HCT116 (cell line): ENCODE results near the gene NDUFS6. TPM values are rescaled to one million over a fixed set of nuclear protein-coding genes. Genes with fewer than 3 reads are reported as not detected.

Experiments used
- ATAC-seq: fragments of 200-7000 bp; cut with Tn5 transposase; 2 replicates; pipeline ENCODE4 v1.9.1; 2020; ENCODE audit warnings: mild to moderate bottlenecking, moderate library complexity
- BruUV-seq: library from RNA; stranded (reverse); fragments of 400-500 nt; replicated peaks from 2 replicates; lab custom pipeline; 2021; lab: Mats Ljungman, UMichigan
- CTCF ChIA-PET: fragments of 300-600 bp; sonication (Branson Sonifier 250); formaldehyde crosslinking; loops from one replicate; lab custom pipeline; 2021; ENCODE audit warnings: antibody characterized with exemption; lab: Charles Lee
- POLR2A ChIA-PET: fragments of 300-600, 350-600 bp; sonication (Branson Sonifier 250); formaldehyde crosslinking; loops from one replicate; lab custom pipeline; 2021; ENCODE audit warnings: antibody characterized with exemption; lab: Charles Lee
- RAD21 ChIA-PET, 2 experiments: fragments of 300-600 bp; sonication (Branson Sonifier 250); formaldehyde crosslinking; loops; one replicate each; lab custom pipeline; 2023; ENCODE audit warnings: low total read pairs in 2 of 2; ENCODE audit not compliant: uncharacterized antibody in 2 of 2, unreplicated experiment in 2 of 2, low non-redundant PET in 1 of 2; lab: Charles Lee
- DNase-seq: peaks from one replicate; pipeline ENCODE4 v3.0.0-alpha.2; 2010; ENCODE audit warnings: low read depth, low spot score
- H2AFZ ChIP-seq: fragments of 200-600 bp; shearing (Covaris generic), sonication (generic); 2 replicates; pipeline ENCODE4 v1.6.1; 2017; ENCODE audit warnings: low read depth, mixed run types, mixed read lengths, antibody characterized with exemption, low read length; ENCODE audit not compliant: poor library complexity, severe bottlenecking
- H3K27ac ChIP-seq: 2 replicates; pipeline ENCODE4 v1.5.1; 2012; ENCODE audit warnings: low read depth, low read length
- H3K27me3 ChIP-seq: fragments of 200-600 bp; sonication (generic); 2 replicates; pipeline ENCODE4 v1.6.1; 2016; ENCODE audit warnings: mixed run types, low read length, mixed read lengths; ENCODE audit not compliant: insufficient read depth
- H3K36me3 ChIP-seq, 2 experiments: fragments of 200-500 bp in 1 of 2; fragments of 200-600 bp in 1 of 2; sonication (Bioruptor generic) in 1 of 2; sonication (generic) in 1 of 2; 2 replicates each; pipeline versions ENCODE4 v1.5.1 to v1.6.1; 2014 to 2016; ENCODE audit warnings: low read length in 2 of 2, inconsistent platforms in 1 of 2, mixed read lengths in 1 of 2, mixed run types in 1 of 2; ENCODE audit not compliant: insufficient read depth in 2 of 2, control insufficient read depth in 1 of 2
- H3K4me1 ChIP-seq, 2 experiments: fragments of 200-600 bp in 1 of 2; sonication (generic) in 1 of 2; 2 replicates each; pipeline versions ENCODE4 v1.5.1 to v1.6.1; 2012 to 2017; ENCODE audit warnings: low read length in 2 of 2, inconsistent platforms in 1 of 2, mild to moderate bottlenecking in 1 of 2, mixed read lengths in 1 of 2, mixed run types in 1 of 2, moderate library complexity in 1 of 2; ENCODE audit not compliant: insufficient read depth in 2 of 2, control insufficient read depth in 1 of 2
- H3K4me2 ChIP-seq: fragments of 200-600 bp; sonication (generic); 2 replicates; pipeline ENCODE4 v1.6.1; 2017; ENCODE audit warnings: mixed run types, low read length, mixed read lengths
- H3K4me3 ChIP-seq, 2 experiments: fragments of 200-600 bp in 1 of 2; sonication (generic) in 1 of 2; replicated peaks in 1 of 2; 2 replicates each; pipeline ENCODE4 v1.5.1; 2011 to 2016; ENCODE audit warnings: low read length in 2 of 2, control low read depth in 1 of 2, low read depth in 1 of 2, mild to moderate bottlenecking in 1 of 2, mixed read lengths in 1 of 2, mixed run types in 1 of 2
- H3K79me2 ChIP-seq: fragments of 200-600 bp; sonication (generic); 2 replicates; pipeline ENCODE4 v1.6.1; 2017; ENCODE audit warnings: mild to moderate bottlenecking, mixed run types, low read length, moderate library complexity, mixed read lengths; ENCODE audit not compliant: insufficient read depth
- H3K9ac ChIP-seq: fragments of 200-600 bp; sonication (generic); 2 replicates; pipeline ENCODE4 v1.6.1; 2016; ENCODE audit warnings: low read length, mixed read lengths
- H3K9me2 ChIP-seq: fragments of 200-600 bp; sonication (generic), shearing (Covaris generic); 2 replicates; pipeline ENCODE4 v1.6.1; 2017; ENCODE audit warnings: mixed run types, mild to moderate bottlenecking, moderate library complexity; ENCODE audit not compliant: insufficient read depth
- H3K9me3 ChIP-seq, 2 experiments: fragments of 200-500 bp in 1 of 2; fragments of 200-600 bp in 1 of 2; sonication (Bioruptor generic) in 1 of 2; sonication (generic) in 1 of 2; 2 replicates each; pipeline ENCODE4 v1.6.1; 2014 to 2017; ENCODE audit warnings: low read length in 2 of 2, mixed read lengths in 2 of 2, inconsistent platforms in 1 of 2, low read depth in 1 of 2, mild to moderate bottlenecking in 1 of 2, mixed run types in 1 of 2, moderate library complexity in 1 of 2; ENCODE audit not compliant: control insufficient read depth in 1 of 2, insufficient read depth in 1 of 2
- H4K20me1 ChIP-seq: fragments of 200-600 bp; sonication (generic), shearing (Covaris generic); 2 replicates; pipeline ENCODE4 v1.6.1; 2017; ENCODE audit warnings: mixed run types, mild to moderate bottlenecking, moderate library complexity; ENCODE audit not compliant: insufficient read depth
- CEBPB ChIP-seq: IDR thresholded peaks from 2 replicates; pipeline ENCODE4 v1.6.1; 2012; ENCODE audit warnings: low read depth
- EGR1 ChIP-seq: IDR thresholded peaks from 2 replicates; pipeline ENCODE4 v1.6.1; 2012; ENCODE audit warnings: low read depth
- EZH2 ChIP-seq: fragments of 200-600 bp; sonication (generic); IDR thresholded peaks from 2 replicates; pipeline ENCODE4 v1.6.1; 2017; ENCODE audit warnings: antibody characterized with exemption, mixed run types
- EZH2phosphoT487 ChIP-seq: fragments of 200-600 bp; IDR thresholded peaks from 2 replicates; pipeline ENCODE4 v1.6.1; 2018; ENCODE audit warnings: antibody characterized with exemption, borderline replicate concordance
- JUND ChIP-seq: IDR thresholded peaks from 2 replicates; pipeline ENCODE4 v1.6.1; 2012
- POLR2A ChIP-seq: IDR thresholded peaks from 2 replicates; pipeline ENCODE4 v1.7.0; 2011; ENCODE audit warnings: borderline replicate concordance; ENCODE audit not compliant: insufficient read depth, insufficient read length; ENCODE audit errors: extremely low read depth
- POLR2AphosphoS5 ChIP-seq: IDR thresholded peaks from 2 replicates; pipeline ENCODE4 v1.6.1; 2011; ENCODE audit warnings: mild to moderate bottlenecking, low read depth, low read length, moderate library complexity
- RAD21 ChIP-seq: IDR thresholded peaks from 2 replicates; pipeline ENCODE4 v1.6.1; 2012; ENCODE audit warnings: low read depth, mild to moderate bottlenecking
- SP1 ChIP-seq: IDR thresholded peaks from 2 replicates; pipeline ENCODE4 v1.6.1; 2012; ENCODE audit warnings: low read depth
- SRF ChIP-seq: IDR thresholded peaks from 2 replicates; pipeline ENCODE4 v1.6.1; 2012; ENCODE audit warnings: low read depth
- YY1 ChIP-seq: IDR thresholded peaks from 2 replicates; pipeline ENCODE4 v1.6.1; 2011; ENCODE audit warnings: low read length, low read depth, moderate library complexity, mild to moderate bottlenecking; ENCODE audit not compliant: insufficient replicate concordance; ENCODE audit errors: extremely low read depth
- ZFX ChIP-seq: fragments of 450-650 bp; IDR thresholded peaks from 2 replicates; pipeline ENCODE4 v1.6.1; 2017
- intact Hi-C: fragments of 100-400 bp; cut with micrococcal nuclease; formaldehyde crosslinking; loops from 2 replicates; pipeline ENCODE4 v1.10.0; 2022
- total RNA-seq: library from RNA; stranded (reverse); gene quantifications from one replicate; pipeline ENCODE4 v1.2.1, GENCODE V29; 2021; ENCODE audit not compliant: unreplicated experiment
- TF ChIP-seq, protein P1 (sequence below): IDR thresholded peaks from 2 replicates; pipeline ENCODE4 v1.6.1; 2012; ENCODE audit warnings: low read depth
- TF ChIP-seq, protein P2 (sequence below): IDR thresholded peaks from 2 replicates; pipeline ENCODE4 v1.6.1; 2012
- TF ChIP-seq, protein P3 (sequence below): IDR thresholded peaks from 2 replicates; pipeline ENCODE4 v1.6.1; 2011; ENCODE audit warnings: mild to moderate bottlenecking, low read length, moderate library complexity; ENCODE audit not compliant: insufficient replicate concordance; ENCODE audit errors: extremely low read depth

Gene NDUFS6
- total RNA-seq, 1 experiment from 2014 or later, result 43.8 TPM

DNA sequence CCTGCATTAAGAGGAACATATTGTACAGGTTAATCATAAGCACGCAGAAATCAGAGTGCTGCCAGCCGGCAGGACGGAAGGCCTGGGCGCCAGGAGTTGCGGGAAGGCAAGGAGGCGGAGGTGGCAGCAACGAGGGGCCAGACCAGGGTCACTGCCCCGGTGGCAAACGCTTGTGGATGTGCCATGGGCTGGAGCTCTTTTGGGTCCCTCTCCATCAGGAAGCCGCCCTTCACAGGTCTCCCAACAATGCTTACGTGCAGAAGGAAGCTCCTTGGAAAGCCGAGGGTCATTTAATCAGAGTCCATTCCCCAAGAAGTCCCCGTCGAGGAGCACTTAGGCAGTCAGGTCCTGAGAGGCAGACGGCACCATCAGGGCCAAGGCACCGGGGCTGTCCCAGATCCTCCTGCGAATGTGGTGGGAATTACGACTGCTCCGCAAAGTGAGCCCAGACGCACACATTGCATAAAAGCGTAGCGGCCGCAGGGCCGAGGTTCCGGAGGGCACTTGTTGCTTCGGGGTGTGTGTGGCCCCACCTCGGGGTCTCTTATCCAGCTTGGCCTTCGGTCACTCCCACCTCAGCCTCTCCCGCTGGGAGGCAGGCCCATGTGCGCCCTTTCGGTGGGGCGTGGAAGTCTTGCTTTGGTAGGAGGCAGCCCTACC, 22.1 kb upstream of the NDUFS6 start:
- ChIA-PET RAD21 (no interaction called here), CTCF (no interaction called here), POLR2A (no interaction called here)
- no TSS peak for BruUV-seq
- DNase-seq (no peak), ATAC-seq (no peak)
- intact Hi-C loops, result no loop called here
- H3K79me2 ChIP-seq, result no peaks in the 10 kb centered on the region
- H3K9ac ChIP-seq, result no peak overlapping the region
- H3K27me3 ChIP-seq, result no peaks in the 10 kb centered on the region
- H3K4me3 ChIP-seq, result no peak overlapping the region
- no peak overlapping the region for H3K4me2 ChIP-seq
- H4K20me1 ChIP-seq, result no peaks in the 10 kb centered on the region
- H2AFZ ChIP-seq, result no peak overlapping the region
- peaks cover 0 to 10% of the 10 kb centered on the region in 2 experiments; a peak in 2 of 4 replicates for H3K4me1 ChIP-seq
- TF ChIP-seq JUND (no peak), RAD21 (no peak), SRF (no peak), ZFX (no peak), EGR1 (no peak), EZH2phosphoT487 (no peak), EZH2 (no peak), SP1 (no peak), POLR2AphosphoS5 (no peak), POLR2A (no peak), CEBPB (no peak), YY1 (no peak)
- TF ChIP-seq, protein P1, sequence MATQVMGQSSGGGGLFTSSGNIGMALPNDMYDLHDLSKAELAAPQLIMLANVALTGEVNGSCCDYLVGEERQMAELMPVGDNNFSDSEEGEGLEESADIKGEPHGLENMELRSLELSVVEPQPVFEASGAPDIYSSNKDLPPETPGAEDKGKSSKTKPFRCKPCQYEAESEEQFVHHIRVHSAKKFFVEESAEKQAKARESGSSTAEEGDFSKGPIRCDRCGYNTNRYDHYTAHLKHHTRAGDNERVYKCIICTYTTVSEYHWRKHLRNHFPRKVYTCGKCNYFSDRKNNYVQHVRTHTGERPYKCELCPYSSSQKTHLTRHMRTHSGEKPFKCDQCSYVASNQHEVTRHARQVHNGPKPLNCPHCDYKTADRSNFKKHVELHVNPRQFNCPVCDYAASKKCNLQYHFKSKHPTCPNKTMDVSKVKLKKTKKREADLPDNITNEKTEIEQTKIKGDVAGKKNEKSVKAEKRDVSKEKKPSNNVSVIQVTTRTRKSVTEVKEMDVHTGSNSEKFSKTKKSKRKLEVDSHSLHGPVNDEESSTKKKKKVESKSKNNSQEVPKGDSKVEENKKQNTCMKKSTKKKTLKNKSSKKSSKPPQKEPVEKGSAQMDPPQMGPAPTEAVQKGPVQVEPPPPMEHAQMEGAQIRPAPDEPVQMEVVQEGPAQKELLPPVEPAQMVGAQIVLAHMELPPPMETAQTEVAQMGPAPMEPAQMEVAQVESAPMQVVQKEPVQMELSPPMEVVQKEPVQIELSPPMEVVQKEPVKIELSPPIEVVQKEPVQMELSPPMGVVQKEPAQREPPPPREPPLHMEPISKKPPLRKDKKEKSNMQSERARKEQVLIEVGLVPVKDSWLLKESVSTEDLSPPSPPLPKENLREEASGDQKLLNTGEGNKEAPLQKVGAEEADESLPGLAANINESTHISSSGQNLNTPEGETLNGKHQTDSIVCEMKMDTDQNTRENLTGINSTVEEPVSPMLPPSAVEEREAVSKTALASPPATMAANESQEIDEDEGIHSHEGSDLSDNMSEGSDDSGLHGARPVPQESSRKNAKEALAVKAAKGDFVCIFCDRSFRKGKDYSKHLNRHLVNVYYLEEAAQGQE, result no peak
- TF ChIP-seq, protein P2, sequence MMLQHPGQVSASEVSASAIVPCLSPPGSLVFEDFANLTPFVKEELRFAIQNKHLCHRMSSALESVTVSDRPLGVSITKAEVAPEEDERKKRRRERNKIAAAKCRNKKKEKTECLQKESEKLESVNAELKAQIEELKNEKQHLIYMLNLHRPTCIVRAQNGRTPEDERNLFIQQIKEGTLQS, result no peak
- TF ChIP-seq, protein P3, sequence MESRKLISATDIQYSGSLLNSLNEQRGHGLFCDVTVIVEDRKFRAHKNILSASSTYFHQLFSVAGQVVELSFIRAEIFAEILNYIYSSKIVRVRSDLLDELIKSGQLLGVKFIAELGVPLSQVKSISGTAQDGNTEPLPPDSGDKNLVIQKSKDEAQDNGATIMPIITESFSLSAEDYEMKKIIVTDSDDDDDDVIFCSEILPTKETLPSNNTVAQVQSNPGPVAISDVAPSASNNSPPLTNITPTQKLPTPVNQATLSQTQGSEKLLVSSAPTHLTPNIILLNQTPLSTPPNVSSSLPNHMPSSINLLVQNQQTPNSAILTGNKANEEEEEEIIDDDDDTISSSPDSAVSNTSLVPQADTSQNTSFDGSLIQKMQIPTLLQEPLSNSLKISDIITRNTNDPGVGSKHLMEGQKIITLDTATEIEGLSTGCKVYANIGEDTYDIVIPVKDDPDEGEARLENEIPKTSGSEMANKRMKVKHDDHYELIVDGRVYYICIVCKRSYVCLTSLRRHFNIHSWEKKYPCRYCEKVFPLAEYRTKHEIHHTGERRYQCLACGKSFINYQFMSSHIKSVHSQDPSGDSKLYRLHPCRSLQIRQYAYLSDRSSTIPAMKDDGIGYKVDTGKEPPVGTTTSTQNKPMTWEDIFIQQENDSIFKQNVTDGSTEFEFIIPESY, result no peak
- no peaks in the 10 kb centered on the region for H3K9me3 ChIP-seq
- H3K27ac ChIP-seq, result no peak overlapping the region
- H3K9me2 ChIP-seq, result no peaks in the 10 kb centered on the region
- H3K36me3 ChIP-seq, result no peaks in the 10 kb centered on the region
